Ovary (tissue), 3 donors: ENCODE data around the gene TPGS1.

Experiments
- POLR2A ChIP-seq: fragments of 450-650 bp; IDR thresholded peaks from one replicate; pipeline ENCODE4 v1.6.1; 2017; ENCODE audit warnings: antibody characterized with exemption, mild to moderate bottlenecking, moderate library complexity
- TF ChIP-seq, protein P1 (sequence below), 3 donors: fragments of 450-650 bp in 2 of 3; fragments of 200-600 bp in 1 of 3; IDR thresholded peaks; one replicate each; pipeline versions ENCODE4 v1.5.1 to v1.8.0; 2016 to 2022; ENCODE audit warnings: antibody characterized with exemption in 3 of 3, mild to moderate bottlenecking in 1 of 3
- donor health status: DM: no; HTN: no; CAD: no.

GRCh38 chr19:495081-495401, 12.3 kb upstream of the TPGS1 start:
- TF ChIP-seq, protein P1, sequence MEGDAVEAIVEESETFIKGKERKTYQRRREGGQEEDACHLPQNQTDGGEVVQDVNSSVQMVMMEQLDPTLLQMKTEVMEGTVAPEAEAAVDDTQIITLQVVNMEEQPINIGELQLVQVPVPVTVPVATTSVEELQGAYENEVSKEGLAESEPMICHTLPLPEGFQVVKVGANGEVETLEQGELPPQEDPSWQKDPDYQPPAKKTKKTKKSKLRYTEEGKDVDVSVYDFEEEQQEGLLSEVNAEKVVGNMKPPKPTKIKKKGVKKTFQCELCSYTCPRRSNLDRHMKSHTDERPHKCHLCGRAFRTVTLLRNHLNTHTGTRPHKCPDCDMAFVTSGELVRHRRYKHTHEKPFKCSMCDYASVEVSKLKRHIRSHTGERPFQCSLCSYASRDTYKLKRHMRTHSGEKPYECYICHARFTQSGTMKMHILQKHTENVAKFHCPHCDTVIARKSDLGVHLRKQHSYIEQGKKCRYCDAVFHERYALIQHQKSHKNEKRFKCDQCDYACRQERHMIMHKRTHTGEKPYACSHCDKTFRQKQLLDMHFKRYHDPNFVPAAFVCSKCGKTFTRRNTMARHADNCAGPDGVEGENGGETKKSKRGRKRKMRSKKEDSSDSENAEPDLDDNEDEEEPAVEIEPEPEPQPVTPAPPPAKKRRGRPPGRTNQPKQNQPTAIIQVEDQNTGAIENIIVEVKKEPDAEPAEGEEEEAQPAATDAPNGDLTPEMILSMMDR (IDR thresholded peaks at IDR 0.05), result no peak
- TF ChIP-seq POLR2A, result no peak
